Measurements from ENCODE around the gene ENTPD7.
"Not testable (repeated sequence)": the region's sequence is repeated elsewhere in the genome, so short reads cannot be mapped to it uniquely, and the experiment has no call there.

ENTPD7 gene

DNA sequence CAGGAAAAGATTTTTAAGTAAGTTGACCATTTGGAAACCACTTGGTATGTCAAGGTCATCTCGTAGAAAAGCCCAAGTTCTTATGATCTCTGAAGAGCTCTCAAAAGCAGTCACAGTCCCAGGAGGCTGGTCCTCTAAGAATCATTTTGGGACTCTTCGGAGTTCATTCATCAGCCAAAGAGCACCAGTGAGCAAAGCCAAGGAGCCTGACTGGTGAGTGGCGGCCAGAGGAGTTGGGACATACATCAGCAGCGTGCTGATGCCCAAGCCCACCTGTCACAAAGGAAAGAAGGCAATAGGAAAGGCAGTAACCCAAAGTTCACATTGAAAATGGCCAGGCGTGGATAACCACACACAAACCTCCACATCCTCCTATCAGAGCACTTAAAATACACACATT is 55.1 kb downstream of the ENTPD7 start:
- H3K4me1 ChIP-seq (ENCODE audit: control insufficient read depth, insufficient read depth, low read length), result no peaks in the 10 kb centered on the region
- H3K27ac ChIP-seq (ENCODE audit: insufficient read depth, low read depth, low read length, poor library complexity, severe bottlenecking), result no peak overlapping the region
- 94 to 96% methylated on average over 5 of the region's 5 CpGs for WGBS, 2 experiments
- H3K9me3 ChIP-seq (ENCODE audit: control insufficient read depth, low read length), result no peaks in the 10 kb centered on the region
- peaks cover 4% of the 10 kb centered on the region for H3K36me3 ChIP-seq (ENCODE audit: control insufficient read depth, insufficient read depth, low read length)
- no peak overlapping the region for H3K4me3 ChIP-seq (ENCODE audit: insufficient read depth, low read depth, low read length)
- H3K27me3 ChIP-seq (ENCODE audit: control insufficient read depth, insufficient read depth, low read length, poor library complexity, severe bottlenecking), result no peaks in the 10 kb centered on the region

DNA sequence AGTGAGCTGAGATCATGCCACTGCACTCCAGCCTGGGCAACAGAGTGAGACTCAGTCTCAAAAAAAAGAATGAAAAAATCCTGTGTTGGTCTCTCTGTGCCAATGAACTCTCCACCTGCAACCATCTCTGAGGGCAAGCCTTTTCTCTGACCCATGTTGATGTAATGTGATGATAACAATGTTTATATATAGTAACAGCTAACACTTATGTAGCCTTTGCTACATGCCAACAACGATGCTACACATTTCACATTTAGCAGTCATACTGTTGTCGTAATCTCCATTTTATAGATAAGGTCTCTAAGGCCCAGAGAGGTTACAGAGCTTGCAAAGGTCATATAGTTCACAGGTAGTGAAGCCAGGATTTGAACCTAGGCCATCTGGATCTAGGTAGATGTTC is 61.1 kb downstream of the ENTPD7 start:
- Histone ChIP-seq H3K9me3 (ENCODE audit: control insufficient read depth, low read length) (no peaks in the 10 kb centered on the region), H3K27ac (ENCODE audit: insufficient read depth, low read depth, low read length, poor library complexity, severe bottlenecking) (no peak overlapping the region), H3K4me3 (ENCODE audit: insufficient read depth, low read depth, low read length) (no peak overlapping the region), H3K36me3 (ENCODE audit: control insufficient read depth, insufficient read depth, low read length) (peaks cover 26% of the 10 kb centered on the region), H3K27me3 (ENCODE audit: control insufficient read depth, insufficient read depth, low read length, poor library complexity, severe bottlenecking) (no peaks in the 10 kb centered on the region), H3K4me1 (ENCODE audit: control insufficient read depth, insufficient read depth, low read length) (no peaks in the 10 kb centered on the region)
- WGBS, 2 experiments, result 89 to 94% methylated on average over 2 of the region's 2 CpGs

DNA sequence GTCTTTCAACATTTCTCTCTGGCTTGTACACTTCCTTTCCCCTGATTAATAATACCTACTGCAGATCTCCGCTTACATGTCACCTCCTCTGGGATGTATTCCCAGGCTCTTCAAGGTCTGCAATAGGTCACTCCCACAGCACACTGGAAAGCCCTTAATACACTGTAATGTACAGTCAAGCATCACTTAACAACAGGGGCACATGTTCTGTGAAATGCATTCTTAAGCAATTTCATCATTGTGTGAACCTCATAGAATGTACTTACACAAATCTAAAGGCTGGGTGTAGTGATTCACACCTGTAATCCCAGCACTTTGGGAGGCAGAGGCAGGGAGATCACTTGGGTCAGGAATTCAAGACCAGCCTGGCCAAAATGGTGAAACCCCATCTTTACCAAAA is 70.7 kb downstream of the ENTPD7 start:
- Histone ChIP-seq H3K9me3 (ENCODE audit: control insufficient read depth, low read length) (no peaks in the 10 kb centered on the region), H3K27ac (ENCODE audit: insufficient read depth, low read depth, low read length, poor library complexity, severe bottlenecking) (no peak overlapping the region), H3K4me1 (ENCODE audit: control insufficient read depth, insufficient read depth, low read length) (no peaks in the 10 kb centered on the region), H3K36me3 (ENCODE audit: control insufficient read depth, insufficient read depth, low read length) (peaks cover 7% of the 10 kb centered on the region), H3K27me3 (ENCODE audit: control insufficient read depth, insufficient read depth, low read length, poor library complexity, severe bottlenecking) (no peaks in the 10 kb centered on the region), H3K4me3 (ENCODE audit: insufficient read depth, low read depth, low read length) (no peak overlapping the region)
- 96 to 98% methylated on average over 1 of the region's 1 CpG for WGBS, 2 experiments

DNA sequence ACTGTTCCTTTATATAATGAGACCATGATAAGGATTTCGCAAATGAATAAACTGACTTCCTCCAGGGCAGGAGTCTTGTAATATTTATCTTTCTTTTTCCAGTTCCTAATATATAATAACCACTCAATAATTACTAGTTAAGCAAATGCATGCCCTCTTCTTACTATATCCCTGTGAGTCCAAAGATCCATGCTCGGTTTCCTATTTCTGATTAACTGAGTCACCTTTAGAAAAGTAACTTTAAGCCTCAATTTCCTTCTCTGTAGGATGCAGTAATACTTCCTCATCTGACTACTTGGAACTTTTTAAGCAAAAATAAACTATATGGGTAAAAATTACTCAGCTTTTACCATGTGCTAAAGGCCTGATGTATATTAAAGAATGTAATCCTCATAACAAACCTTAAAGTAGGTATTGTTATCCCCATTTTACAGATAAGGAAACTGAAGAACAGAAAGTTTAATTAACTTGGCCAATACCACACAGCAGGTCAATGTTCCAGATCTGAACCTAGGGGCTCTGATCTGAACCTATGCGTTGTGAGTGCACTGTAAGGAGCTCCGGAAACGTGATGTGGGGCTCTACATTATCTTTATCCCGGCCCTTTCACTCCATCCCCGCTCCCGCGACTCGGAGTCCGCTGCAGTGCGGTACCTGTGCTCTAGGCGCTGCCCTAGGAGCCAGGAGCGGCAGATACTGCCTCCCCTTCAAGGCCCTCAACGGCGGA is 72.2 kb downstream of the ENTPD7 start:
- Histone ChIP-seq H3K27ac (ENCODE audit: insufficient read depth, low read depth, low read length, poor library complexity, severe bottlenecking) (peak overlapping the region; percentile 47), H3K4me3 (ENCODE audit: insufficient read depth, low read depth, low read length) (peak overlapping the region; percentile 98), H3K27me3 (ENCODE audit: control insufficient read depth, insufficient read depth, low read length, poor library complexity, severe bottlenecking) (no peaks in the 10 kb centered on the region), H3K4me1 (ENCODE audit: control insufficient read depth, insufficient read depth, low read length) (no peaks in the 10 kb centered on the region), H3K9me3 (ENCODE audit: control insufficient read depth, low read length) (no peaks in the 10 kb centered on the region), H3K36me3 (ENCODE audit: control insufficient read depth, insufficient read depth, low read length) (peaks cover 5% of the 10 kb centered on the region)
- WGBS, 2 experiments, result 9% methylated on average over 16 of the region's 16 CpGs

DNA sequence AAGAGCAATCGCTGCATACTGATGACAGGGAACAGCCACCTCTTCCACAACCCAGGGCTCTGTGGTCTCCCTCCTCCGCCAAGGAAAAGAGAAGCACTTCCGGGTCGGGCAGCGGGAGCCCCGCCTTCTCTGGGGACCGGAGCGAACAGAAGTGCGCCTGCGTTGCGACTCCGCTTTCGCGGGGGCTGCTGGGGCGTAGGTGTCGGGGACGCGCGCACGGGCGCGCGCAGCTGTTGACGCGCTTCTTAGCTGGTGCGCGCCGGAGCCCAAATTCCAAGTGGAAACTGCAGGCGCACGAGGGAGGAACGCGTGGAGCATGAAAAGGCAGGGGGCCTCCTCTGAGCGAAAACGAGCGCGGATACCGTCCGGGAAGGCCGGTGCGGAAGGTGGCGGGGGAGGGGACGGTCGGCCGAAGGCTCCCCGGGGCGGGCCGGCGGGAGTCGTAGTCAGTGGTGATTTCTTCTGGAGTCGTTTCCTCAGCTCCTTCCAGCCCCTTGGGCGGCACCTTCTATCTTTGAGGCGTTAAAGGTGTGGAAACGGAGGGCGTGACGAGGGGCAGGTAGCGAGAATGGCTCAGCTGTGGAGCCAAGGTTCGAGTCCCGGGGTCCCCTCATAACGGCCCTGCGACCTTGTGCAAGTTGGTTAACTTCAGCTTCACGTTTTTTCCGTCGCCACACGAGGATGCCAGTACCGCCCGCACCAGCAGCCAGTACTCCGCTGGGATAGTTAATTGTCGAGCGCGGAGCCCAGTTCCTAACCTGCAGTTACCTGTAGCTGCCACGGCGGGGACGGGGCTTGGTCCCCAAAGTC is 72.9 kb downstream of the ENTPD7 start, which contains the start of the genes COX15 and CUTC:
Gene COX15 (minus strand): TSS at position 95 of the 810 bp plus-strand sequence. CDS start 78 bp downstream, at position 17.
Gene CUTC (plus strand): TSS at position 202 of the 810 bp plus-strand sequence. CDS start 115 bp downstream, at position 317.
- Histone ChIP-seq H3K27ac (ENCODE audit: insufficient read depth, low read depth, low read length, poor library complexity, severe bottlenecking) (peak within 1 kb of the TSS; percentile 82), H3K9me3 (ENCODE audit: control insufficient read depth, low read length) (no peaks in the 10 kb centered on the region), H3K4me3 (ENCODE audit: insufficient read depth, low read depth, low read length) (peak within 1 kb of the TSS; percentile 98), H3K27me3 (ENCODE audit: control insufficient read depth, insufficient read depth, low read length, poor library complexity, severe bottlenecking) (no peaks in the 10 kb centered on the region), H3K36me3 (ENCODE audit: control insufficient read depth, insufficient read depth, low read length) (peaks cover 7% of the 10 kb centered on the region), H3K4me1 (ENCODE audit: control insufficient read depth, insufficient read depth, low read length) (no peaks in the 10 kb centered on the region)
- WGBS, 2 experiments, result 0 to 1% methylated on average over 73 of the region's 73 CpGs

DNA sequence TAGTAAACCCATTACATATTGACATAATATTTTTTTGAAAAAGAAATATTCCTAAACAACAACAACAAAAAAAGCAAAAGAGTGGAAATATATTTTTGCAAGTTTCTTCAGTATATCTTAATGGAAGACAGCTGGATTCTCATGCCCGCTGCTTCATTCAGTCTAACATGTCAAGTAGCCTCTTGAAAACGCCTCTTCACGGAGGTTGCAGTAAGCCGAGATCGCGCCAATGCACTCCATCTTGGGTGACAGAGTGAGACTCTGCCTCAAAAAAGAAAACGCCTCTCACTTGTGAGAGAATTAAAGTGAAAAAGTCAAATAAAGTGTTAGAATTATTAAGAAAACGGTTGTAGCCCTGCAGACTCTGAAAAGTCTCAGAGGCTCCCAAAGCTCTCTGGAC is 74.1 kb downstream of the ENTPD7 start:
- Histone ChIP-seq H3K4me1 (ENCODE audit: control insufficient read depth, insufficient read depth, low read length) (no peaks in the 10 kb centered on the region), H3K4me3 (ENCODE audit: insufficient read depth, low read depth, low read length) (no peak overlapping the region), H3K27me3 (ENCODE audit: control insufficient read depth, insufficient read depth, low read length, poor library complexity, severe bottlenecking) (no peaks in the 10 kb centered on the region), H3K36me3 (ENCODE audit: control insufficient read depth, insufficient read depth, low read length) (peaks cover 9% of the 10 kb centered on the region), H3K9me3 (ENCODE audit: control insufficient read depth, low read length) (no peaks in the 10 kb centered on the region), H3K27ac (ENCODE audit: insufficient read depth, low read depth, low read length, poor library complexity, severe bottlenecking) (no peak overlapping the region)
- WGBS, 2 experiments, result 92 to 96% methylated on average over 8 of the region's 8 CpGs

DNA sequence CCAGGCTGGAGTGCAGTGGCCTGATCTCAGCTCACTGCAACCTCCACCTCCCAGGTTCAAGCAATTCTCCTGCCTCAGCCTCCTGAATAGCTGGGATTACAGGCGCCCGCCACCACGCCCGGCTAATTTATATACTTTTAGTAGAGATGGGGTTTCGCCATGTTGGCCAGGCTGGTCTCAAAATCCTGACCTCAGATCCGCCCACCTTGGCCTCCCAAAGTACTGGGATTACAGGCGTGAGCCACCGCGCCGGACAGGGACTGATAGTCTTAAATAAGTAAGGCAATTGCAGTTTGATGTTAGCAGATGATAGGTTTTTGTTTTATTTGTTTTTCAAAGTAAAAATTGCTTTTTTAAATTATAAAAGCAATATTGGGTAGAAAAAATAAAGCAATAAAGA is 74.8 kb downstream of the ENTPD7 start:
- WGBS, 2 experiments, result 92 to 95% methylated on average over 10 of the region's 10 CpGs
- not testable (repeated sequence) for H3K27ac ChIP-seq (ENCODE audit: insufficient read depth, low read depth, low read length, poor library complexity, severe bottlenecking); H3K9me3 ChIP-seq (ENCODE audit: control insufficient read depth, low read length); H3K27me3 ChIP-seq (ENCODE audit: control insufficient read depth, insufficient read depth, low read length, poor library complexity, severe bottlenecking); H3K4me3 ChIP-seq (ENCODE audit: insufficient read depth, low read depth, low read length); H3K36me3 ChIP-seq (ENCODE audit: control insufficient read depth, insufficient read depth, low read length); H3K4me1 ChIP-seq (ENCODE audit: control insufficient read depth, insufficient read depth, low read length)

DNA sequence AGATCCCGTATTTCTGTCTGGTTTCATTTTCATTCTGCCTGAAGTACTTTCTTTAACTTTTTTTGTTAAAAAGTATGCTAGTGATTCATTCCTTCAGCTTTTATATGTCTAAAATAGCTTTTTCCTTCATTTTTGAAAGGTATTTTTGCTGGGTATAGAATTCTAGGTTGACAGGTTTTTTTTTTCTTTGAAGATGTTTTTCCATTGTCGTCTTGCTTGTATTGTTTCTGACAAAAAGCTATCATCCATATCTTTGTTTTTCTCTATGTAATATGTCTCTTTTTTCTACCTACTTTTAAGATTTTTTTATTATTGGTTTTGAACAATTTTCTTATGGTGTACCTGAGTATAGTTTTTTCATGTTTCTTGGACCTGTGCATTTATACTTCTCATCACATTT is 81.0 kb downstream of the ENTPD7 start:
- Histone ChIP-seq H3K27me3 (ENCODE audit: control insufficient read depth, insufficient read depth, low read length, poor library complexity, severe bottlenecking) (no peaks in the 10 kb centered on the region), H3K36me3 (ENCODE audit: control insufficient read depth, insufficient read depth, low read length) (peaks cover 35% of the 10 kb centered on the region), H3K9me3 (ENCODE audit: control insufficient read depth, low read length) (no peaks in the 10 kb centered on the region), H3K4me3 (ENCODE audit: insufficient read depth, low read depth, low read length) (no peak overlapping the region), H3K4me1 (ENCODE audit: control insufficient read depth, insufficient read depth, low read length) (no peaks in the 10 kb centered on the region), H3K27ac (ENCODE audit: insufficient read depth, low read depth, low read length, poor library complexity, severe bottlenecking) (no peak overlapping the region)
- WGBS, 2 experiments, result 100% methylated on average over 1 of the region's 2 CpGs; no CpG with 5 or more reads in 1 of the 2 experiments

DNA sequence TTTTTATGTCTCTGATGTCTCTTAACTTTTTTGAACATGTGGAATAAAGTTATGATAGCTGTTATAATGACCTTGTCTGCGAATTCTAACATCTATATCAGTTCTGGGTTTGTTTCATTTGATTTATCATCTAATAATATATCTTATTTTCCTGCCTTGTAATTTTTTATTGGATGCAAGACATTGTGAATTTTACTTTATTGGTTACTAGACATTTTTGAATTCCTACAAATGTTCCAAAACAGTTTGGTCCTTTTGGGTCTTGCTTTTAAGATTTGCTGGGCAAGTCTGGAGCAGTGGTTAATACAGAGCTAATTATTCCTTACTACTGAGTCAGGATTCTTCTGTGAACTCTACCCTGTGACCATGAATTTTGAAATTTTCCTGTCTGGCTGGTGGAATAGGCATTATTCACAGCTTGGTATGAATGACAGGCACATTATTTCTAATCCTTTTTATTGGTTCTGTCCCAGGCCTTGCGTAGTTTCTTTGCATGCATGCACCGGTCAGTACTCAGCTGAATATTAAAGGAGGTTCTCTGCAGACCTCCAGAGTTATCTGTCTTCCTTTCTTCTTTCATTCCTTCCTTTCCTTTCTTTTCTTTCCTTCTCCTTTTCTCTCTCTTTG is 81.7 kb downstream of the ENTPD7 start:
- Histone ChIP-seq H3K4me1 (ENCODE audit: control insufficient read depth, insufficient read depth, low read length) (no peaks in the 10 kb centered on the region), H3K27ac (ENCODE audit: insufficient read depth, low read depth, low read length, poor library complexity, severe bottlenecking) (no peak overlapping the region), H3K4me3 (ENCODE audit: insufficient read depth, low read depth, low read length) (no peak overlapping the region), H3K27me3 (ENCODE audit: control insufficient read depth, insufficient read depth, low read length, poor library complexity, severe bottlenecking) (no peaks in the 10 kb centered on the region), H3K36me3 (ENCODE audit: control insufficient read depth, insufficient read depth, low read length) (peaks cover 35% of the 10 kb centered on the region), H3K9me3 (ENCODE audit: control insufficient read depth, low read length) (no peaks in the 10 kb centered on the region)
- 95% methylated on average over 2 of the region's 3 CpGs for whole genome bisulfite sequencing, 2 experiments

DNA sequence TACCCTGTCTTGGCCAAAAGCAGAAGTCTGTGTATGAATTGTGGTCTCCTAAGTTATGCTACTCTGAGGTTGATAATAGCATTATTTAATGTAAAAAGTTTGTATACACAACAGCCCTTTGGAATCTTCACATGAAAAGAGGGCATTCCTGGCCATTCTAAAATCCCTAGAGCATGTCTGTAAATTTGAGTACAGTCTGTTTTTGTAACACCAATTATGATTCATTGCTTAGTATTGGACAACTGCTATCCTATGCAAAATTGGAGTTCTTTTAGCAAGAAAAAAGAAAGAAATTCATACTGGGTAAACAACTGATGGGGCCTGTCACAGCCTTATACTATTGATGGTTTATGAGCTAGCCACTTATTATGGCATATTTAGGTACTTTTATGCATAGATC is 82.9 kb downstream of the ENTPD7 start:
- Histone ChIP-seq H3K36me3 (ENCODE audit: control insufficient read depth, insufficient read depth, low read length) (peaks cover 37% of the 10 kb centered on the region), H3K27me3 (ENCODE audit: control insufficient read depth, insufficient read depth, low read length, poor library complexity, severe bottlenecking) (no peaks in the 10 kb centered on the region), H3K27ac (ENCODE audit: insufficient read depth, low read depth, low read length, poor library complexity, severe bottlenecking) (no peak overlapping the region)

More for the DNA sequence above, 82.9 kb downstream of the ENTPD7 start:
- H3K4me3 ChIP-seq (ENCODE audit: insufficient read depth, low read depth, low read length), result no peak overlapping the region
- no peaks in the 10 kb centered on the region for H3K9me3 ChIP-seq (ENCODE audit: control insufficient read depth, low read length)
- no peaks in the 10 kb centered on the region for H3K4me1 ChIP-seq (ENCODE audit: control insufficient read depth, insufficient read depth, low read length)
